ENCODE results near the gene GDF15. TPM values are rescaled to one million over a fixed set of nuclear protein-coding genes. Genes with fewer than 3 reads are reported as not detected.

The GDF15 gene
- total RNA-seq, 1 experiment from 2014 or later, result 425 TPM

- TF ChIP-seq SIN3A (IDR thresholded peaks at IDR 0.05; ENCODE audit: low read depth) (no peak), YY1 (IDR thresholded peaks at IDR 0.05; ENCODE audit: extremely low read depth, insufficient replicate concordance, low read depth, low read length) (no peak), JUND (IDR thresholded peaks at IDR 0.05) (no peak), RAD21 (IDR thresholded peaks at IDR 0.05; ENCODE audit: low read depth) (no peak)
- TF ChIP-seq, protein P1, sequence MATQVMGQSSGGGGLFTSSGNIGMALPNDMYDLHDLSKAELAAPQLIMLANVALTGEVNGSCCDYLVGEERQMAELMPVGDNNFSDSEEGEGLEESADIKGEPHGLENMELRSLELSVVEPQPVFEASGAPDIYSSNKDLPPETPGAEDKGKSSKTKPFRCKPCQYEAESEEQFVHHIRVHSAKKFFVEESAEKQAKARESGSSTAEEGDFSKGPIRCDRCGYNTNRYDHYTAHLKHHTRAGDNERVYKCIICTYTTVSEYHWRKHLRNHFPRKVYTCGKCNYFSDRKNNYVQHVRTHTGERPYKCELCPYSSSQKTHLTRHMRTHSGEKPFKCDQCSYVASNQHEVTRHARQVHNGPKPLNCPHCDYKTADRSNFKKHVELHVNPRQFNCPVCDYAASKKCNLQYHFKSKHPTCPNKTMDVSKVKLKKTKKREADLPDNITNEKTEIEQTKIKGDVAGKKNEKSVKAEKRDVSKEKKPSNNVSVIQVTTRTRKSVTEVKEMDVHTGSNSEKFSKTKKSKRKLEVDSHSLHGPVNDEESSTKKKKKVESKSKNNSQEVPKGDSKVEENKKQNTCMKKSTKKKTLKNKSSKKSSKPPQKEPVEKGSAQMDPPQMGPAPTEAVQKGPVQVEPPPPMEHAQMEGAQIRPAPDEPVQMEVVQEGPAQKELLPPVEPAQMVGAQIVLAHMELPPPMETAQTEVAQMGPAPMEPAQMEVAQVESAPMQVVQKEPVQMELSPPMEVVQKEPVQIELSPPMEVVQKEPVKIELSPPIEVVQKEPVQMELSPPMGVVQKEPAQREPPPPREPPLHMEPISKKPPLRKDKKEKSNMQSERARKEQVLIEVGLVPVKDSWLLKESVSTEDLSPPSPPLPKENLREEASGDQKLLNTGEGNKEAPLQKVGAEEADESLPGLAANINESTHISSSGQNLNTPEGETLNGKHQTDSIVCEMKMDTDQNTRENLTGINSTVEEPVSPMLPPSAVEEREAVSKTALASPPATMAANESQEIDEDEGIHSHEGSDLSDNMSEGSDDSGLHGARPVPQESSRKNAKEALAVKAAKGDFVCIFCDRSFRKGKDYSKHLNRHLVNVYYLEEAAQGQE (IDR thresholded peaks at IDR 0.05; ENCODE audit: low read depth), result no peak
Measured at GRCh38 chr19:18362934-18363542, 22.9 kb upstream of the GDF15 start (continued).

GRCh38 chr19:18363787-18364186 lies 22.2 kb upstream of the GDF15 start:
- DNase-seq (ENCODE audit: low read depth, low spot score) (no peak), ATAC-seq (no peak)
- Histone ChIP-seq H2AFZ (ENCODE audit: low read depth, low read length, poor library complexity, severe bottlenecking) (no peak overlapping the region), H3K9me3 (ENCODE audit: control insufficient read depth in 1 of 2, insufficient read depth in 1 of 2, low read depth in 1 of 2, low read length in 2 of 2) (no peaks in the 10 kb centered on the region), H3K27me3 (ENCODE audit: insufficient read depth, low read length) (no peaks in the 10 kb centered on the region), H3K36me3 (ENCODE audit: control insufficient read depth in 1 of 2, insufficient read depth in 2 of 2, low read length in 2 of 2) (no peaks in the 10 kb centered on the region), H3K79me2 (ENCODE audit: insufficient read depth, low read length) (no peaks in the 10 kb centered on the region), H3K4me3 (replicated peaks in 1 of 2; ENCODE audit: low read depth in 1 of 2, low read length in 2 of 2) (no peak overlapping the region), H3K9me2 (ENCODE audit: insufficient read depth) (no peaks in the 10 kb centered on the region), H3K27ac (ENCODE audit: low read depth, low read length) (peak overlapping the region; percentile 99), H3K4me1 (ENCODE audit: control insufficient read depth in 1 of 2, insufficient read depth in 2 of 2, low read length in 2 of 2) (peaks cover 51 to 65% of the 10 kb centered on the region in 2 experiments), H4K20me1 (ENCODE audit: insufficient read depth) (no peaks in the 10 kb centered on the region), H3K9ac (ENCODE audit: low read length) (peak overlapping the region; percentile 63; the same call in 1 of the 2 replicates), H3K4me2 (ENCODE audit: low read length) (peak overlapping the region; percentile 64; the same call in 1 of the 2 replicates)
- RAD21 ChIA-PET (ENCODE audit: low non-redundant PET in 1 of 2, low total read pairs in 2 of 2, uncharacterized antibody in 2 of 2, unreplicated experiment in 2 of 2), result interaction anchor here in 1 of 2 experiments (0.5 kb wide), 1 partner anchor 12 kb away, joined by 4 read pairs; no protein-coding TSS in a partner anchor
- no TSS peak for BruUV-seq (replicated peaks)
- POLR2A ChIA-PET, result interaction anchor here (0.9 to 9.1 kb wide), 3 partner anchors 22 to 83 kb away, joined by 3 to 58 read pairs (median 4); partner anchors contain the start of gene GDF15
- intact Hi-C loops (cut with micrococcal nuclease), result no loop called here
- CTCF ChIA-PET, result interaction anchor here (1.1 kb wide), 1 partner anchor 35 kb away, joined by 3 read pairs; no protein-coding TSS in a partner anchor
- TF ChIP-seq, protein P2, sequence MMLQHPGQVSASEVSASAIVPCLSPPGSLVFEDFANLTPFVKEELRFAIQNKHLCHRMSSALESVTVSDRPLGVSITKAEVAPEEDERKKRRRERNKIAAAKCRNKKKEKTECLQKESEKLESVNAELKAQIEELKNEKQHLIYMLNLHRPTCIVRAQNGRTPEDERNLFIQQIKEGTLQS (IDR thresholded peaks at IDR 0.05), result no peak
- TF ChIP-seq FOSL1 (IDR thresholded peaks at IDR 0.05; ENCODE audit: low read depth), result no peak
- TF ChIP-seq YY1 (IDR thresholded peaks at IDR 0.05; ENCODE audit: extremely low read depth, insufficient replicate concordance, low read depth, low read length), result no peak
- no peak for TF ChIP-seq TCF7L2 (IDR thresholded peaks at IDR 0.05; ENCODE audit: borderline replicate concordance, extremely low read depth, insufficient read depth, insufficient read length)
- TF ChIP-seq ZNF274 (IDR thresholded peaks at IDR 0.05; ENCODE audit: low read depth, low read length), result no peak
- TF ChIP-seq, protein P3, sequence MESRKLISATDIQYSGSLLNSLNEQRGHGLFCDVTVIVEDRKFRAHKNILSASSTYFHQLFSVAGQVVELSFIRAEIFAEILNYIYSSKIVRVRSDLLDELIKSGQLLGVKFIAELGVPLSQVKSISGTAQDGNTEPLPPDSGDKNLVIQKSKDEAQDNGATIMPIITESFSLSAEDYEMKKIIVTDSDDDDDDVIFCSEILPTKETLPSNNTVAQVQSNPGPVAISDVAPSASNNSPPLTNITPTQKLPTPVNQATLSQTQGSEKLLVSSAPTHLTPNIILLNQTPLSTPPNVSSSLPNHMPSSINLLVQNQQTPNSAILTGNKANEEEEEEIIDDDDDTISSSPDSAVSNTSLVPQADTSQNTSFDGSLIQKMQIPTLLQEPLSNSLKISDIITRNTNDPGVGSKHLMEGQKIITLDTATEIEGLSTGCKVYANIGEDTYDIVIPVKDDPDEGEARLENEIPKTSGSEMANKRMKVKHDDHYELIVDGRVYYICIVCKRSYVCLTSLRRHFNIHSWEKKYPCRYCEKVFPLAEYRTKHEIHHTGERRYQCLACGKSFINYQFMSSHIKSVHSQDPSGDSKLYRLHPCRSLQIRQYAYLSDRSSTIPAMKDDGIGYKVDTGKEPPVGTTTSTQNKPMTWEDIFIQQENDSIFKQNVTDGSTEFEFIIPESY (IDR thresholded peaks at IDR 0.05; ENCODE audit: extremely low read depth, insufficient replicate concordance, low read length), result no peak
- no peak for TF ChIP-seq EZH2phosphoT487 (IDR thresholded peaks at IDR 0.05; ENCODE audit: borderline replicate concordance)
- TF ChIP-seq, protein P1 (IDR thresholded peaks at IDR 0.05; ENCODE audit: low read depth), result no peak
- TF ChIP-seq POLR2A (IDR thresholded peaks at IDR 0.05; ENCODE audit: borderline replicate concordance, extremely low read depth, insufficient read depth, insufficient read length), result no peak

Data from HCT116 (cell line).